Lower leg skin (tissue), 4 donors: ENCODE data around the gene NKAIN1. TPM values are rescaled to one million over a fixed set of nuclear protein-coding genes. Genes with fewer than 3 reads are reported as not detected.

Experiments
- DNase-seq, 2 donors: peaks; one replicate each; pipeline ENCODE4 v3.0.0-alpha.2; 2019; ENCODE audit warnings: low spot score in 2 of 2
- H3K4me3 ChIP-seq: fragments of 200-600 bp; sonication (generic); 2 replicates; pipeline ENCODE4 v1.5.1; 2017; ENCODE audit warnings: mild to moderate bottlenecking, low read depth; ENCODE audit not compliant: poor library complexity, severe bottlenecking
- CTCF ChIP-seq, 3 donors: fragments of 450-650 bp; IDR thresholded peaks; one replicate each; pipeline ENCODE4 v1.5.1; 2016; ENCODE audit warnings: antibody characterized with exemption in 3 of 3, mild to moderate bottlenecking in 3 of 3, moderate library complexity in 2 of 3
- POLR2A ChIP-seq, 2 donors: fragments of 450-650 bp; IDR thresholded peaks; one replicate each; pipeline ENCODE4 v1.6.1; 2016 to 2017; ENCODE audit warnings: antibody characterized with exemption in 2 of 2, mild to moderate bottlenecking in 1 of 2, moderate library complexity in 1 of 2
- whole genome bisulfite sequencing, 2 donors: methylation state at CpG; one replicate each; pipeline ENCODE4 v1.1.5; 2018; 5-methylcytosine and 5-hydroxymethylcytosine counted together
- intact Hi-C: fragments of 100-400 bp; cut with DNase I; formaldehyde crosslinking; loops from one replicate; pipeline ENCODE4 v1.15.0; 2023; ENCODE audit warnings: low total_unique reads
- total RNA-seq, 4 donors: library from RNA; depleted of rRNA; stranded (reverse); fragments of >200 nt; gene quantifications; one replicate each; pipeline ENCODE4 v1.1.0, GENCODE V29; 2016

The NKAIN1 gene
- total RNA-seq, 4 donors from 2014 or later, result 0.46 to 1.4 (median 0.91) TPM

- DNase-seq, result no peak
Measured at GRCh38 chr1:31238986-31239613, 587 bp downstream of the NKAIN1 start.

DNA sequence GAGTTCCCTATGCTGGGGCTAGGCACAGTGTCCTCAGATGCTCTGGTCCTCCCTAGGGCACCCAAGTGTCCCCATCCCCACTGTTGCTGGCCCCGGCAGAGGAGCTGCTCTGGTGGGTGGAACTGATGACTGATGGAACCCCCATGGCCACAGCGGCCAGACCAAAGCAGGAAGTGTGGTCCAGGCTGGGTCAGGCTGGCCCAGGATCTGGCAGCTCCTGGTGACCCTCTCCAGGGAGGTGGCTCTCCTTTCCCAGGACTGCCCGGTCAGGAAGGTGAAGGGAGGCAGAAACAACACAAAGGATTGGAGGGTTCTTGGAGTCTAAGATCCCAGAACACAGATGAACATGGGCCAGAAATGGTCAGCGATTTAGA is 1.1 kb downstream of the NKAIN1 start:
- DNase-seq, result no peak
- no peak overlapping the region for H3K4me3 ChIP-seq
- no peak for TF ChIP-seq CTCF (IDR thresholded peaks at IDR 0.05)
- TF ChIP-seq POLR2A (IDR thresholded peaks at IDR 0.05), result no peak
- WGBS, 2 donors, result 24 to 28% methylated on average over 4 of the region's 4 CpGs
- intact Hi-C loops, result no loop called here

More at GRCh38 chr1:31238986-31239613, 587 bp downstream of the NKAIN1 start:
- TF ChIP-seq CTCF (IDR thresholded peaks at IDR 0.05) (no peak), POLR2A (IDR thresholded peaks at IDR 0.05) (no peak)
- H3K4me3 ChIP-seq, result no peak overlapping the region
- WGBS, 2 donors, result 2 to 3% methylated on average over 29 to 38 of the region's 56 CpGs
- intact Hi-C loops, result no loop called here

DNA sequence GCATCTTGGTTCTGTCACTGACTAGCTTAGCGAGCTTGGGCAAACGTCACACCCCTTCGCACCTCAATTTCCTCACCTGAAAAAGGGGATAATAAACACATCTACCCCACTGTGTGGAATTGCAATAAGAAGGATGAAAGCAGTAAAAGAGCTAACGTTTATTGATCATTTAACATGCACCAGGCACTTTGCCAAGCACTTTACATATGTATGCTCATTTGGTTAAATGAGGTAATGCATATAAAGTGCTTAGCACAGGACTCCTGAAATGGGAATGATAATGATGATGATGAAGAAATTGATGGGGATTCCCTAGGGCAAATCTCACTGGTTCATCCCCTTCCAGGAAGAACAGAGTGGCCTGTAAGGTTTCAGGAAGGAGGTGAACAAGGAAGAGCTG is 4.8 kb downstream of the NKAIN1 start:
- no peak for DNase-seq
- 52 to 68% methylated on average over 4 of the region's 4 CpGs for WGBS, 2 donors
- TF ChIP-seq CTCF (IDR thresholded peaks at IDR 0.05) (no peak), POLR2A (IDR thresholded peaks at IDR 0.05) (no peak)
- H3K4me3 ChIP-seq, result no peak overlapping the region
- intact Hi-C loops, result no loop called here

DNA sequence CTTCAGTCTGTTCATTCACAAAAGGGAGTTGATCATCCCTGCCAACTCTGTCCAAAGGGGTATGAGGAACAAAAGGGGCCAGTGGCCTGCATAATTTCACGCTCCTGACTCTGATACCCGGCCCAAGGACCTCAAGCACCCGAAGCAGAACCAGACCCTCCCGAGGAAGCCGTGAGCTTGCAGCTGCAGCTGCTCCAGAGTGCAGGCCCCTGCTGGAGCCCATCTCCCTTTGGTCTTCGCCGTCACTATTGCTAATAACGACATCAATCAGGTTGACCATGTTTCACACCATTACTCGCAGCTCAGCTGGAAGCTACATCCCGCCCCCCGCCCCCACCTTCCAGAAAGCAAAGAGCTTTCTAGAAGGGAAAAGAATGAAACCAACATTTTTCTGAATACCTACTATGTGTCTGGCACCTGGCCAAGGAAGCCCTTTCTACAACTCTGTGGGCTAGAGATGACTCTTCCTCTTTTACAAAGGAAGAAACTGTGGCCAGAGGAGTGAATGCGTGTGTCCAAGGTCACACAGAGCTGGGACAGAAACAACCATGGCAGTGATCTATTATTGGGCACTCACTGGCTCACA is 5.5 kb downstream of the NKAIN1 start:
- TF ChIP-seq CTCF (IDR thresholded peaks at IDR 0.05) (no peak), POLR2A (IDR thresholded peaks at IDR 0.05) (no peak)
- intact Hi-C loops, result no loop called here
- DNase-seq, result no peak
- 69 to 72% methylated on average over 12 of the region's 12 CpGs for WGBS, 2 donors
- no peak overlapping the region for H3K4me3 ChIP-seq

DNA sequence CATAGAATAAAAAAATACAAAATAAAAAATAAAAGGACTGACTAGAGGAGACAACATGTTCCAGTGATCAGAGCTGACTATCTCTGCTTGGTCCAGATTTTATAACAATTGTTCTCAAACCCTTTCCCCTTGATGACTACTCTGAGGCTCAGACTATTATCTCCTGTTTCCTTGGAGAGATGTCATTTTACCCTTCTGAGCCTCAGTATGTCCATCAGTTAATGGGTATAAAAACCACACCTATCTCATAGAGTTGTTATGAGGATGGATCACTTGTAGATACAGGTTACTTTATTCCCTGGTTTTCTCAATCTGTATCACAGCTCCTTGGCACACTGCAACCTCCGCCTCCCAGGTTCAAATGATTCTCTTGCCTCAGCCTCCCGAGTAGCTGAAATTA is 7.0 kb downstream of the NKAIN1 start:
- 91 to 98% methylated on average over 2 of the region's 2 CpGs for WGBS, 2 donors
- no peak for DNase-seq
- H3K4me3 ChIP-seq, result no peak overlapping the region
- TF ChIP-seq CTCF (IDR thresholded peaks at IDR 0.05), result no peak
- no peak for TF ChIP-seq POLR2A (IDR thresholded peaks at IDR 0.05)
- intact Hi-C loops, result no loop called here

- intact Hi-C loops, result no loop called here
- no peak overlapping the region for H3K4me3 ChIP-seq
- no peak for TF ChIP-seq POLR2A (IDR thresholded peaks at IDR 0.05)
- no peak for TF ChIP-seq CTCF (IDR thresholded peaks at IDR 0.05)
- 93 to 94% methylated on average over 5 of the region's 5 CpGs for WGBS, 2 donors
- no peak for DNase-seq
Measured at GRCh38 chr1:31231802-31232201, 7.9 kb downstream of the NKAIN1 start.
